Measurements from ENCODE around the gene WIPI1. TPM values are rescaled to one million over a fixed set of nuclear protein-coding genes. Genes with fewer than 3 reads are reported as not detected.
"Not testable (repeated sequence)": the region's sequence is repeated elsewhere in the genome, so short reads cannot be mapped to it uniquely, and the experiment has no call there.

Gene WIPI1
- total and polyA plus RNA-seq, 7 donors: 80.3 to 197 (median 136) TPM

- DNase-seq: peak; percentile 99
- Histone ChIP-seq H3K27me3 (ENCODE audit: insufficient read depth in 3 of 3, low read length in 2 of 3) (no peaks in the 10 kb centered on the region), H3K4me1 (peaks cover 41% of the 10 kb centered on the region), H3K9me3 (no peaks in the 10 kb centered on the region), H3K36me3 (ENCODE audit: insufficient read depth in 1 of 2, low read depth in 1 of 2) (no peaks in the 10 kb centered on the region), H3K4me3 (peak overlapping the region; percentile 41), H3K27ac (peak overlapping the region; percentile 89)
- intact Hi-C loops (cut with DNase I): loop anchor here (1.0 to 2.0 kb wide), 2 partner anchors 54 to 88 kb away; partner anchors contain the start of genes ARSG (in 1 of the 2) and SLC16A6 (in 1 of the 2)
- ATAC-seq: peak; percentile 90 to 94 (median 91)
- 4 to 9% (median 5%) methylated on average over 21 of the region's 21 CpGs for WGBS, 3 donors
- TF ChIP-seq CTCF (IDR thresholded peaks at IDR 0.05): no peak
These were observed 78.8 kb downstream of the WIPI1 start for GRCh38 chr17:68378268-68379176.

- Histone ChIP-seq H3K9me3 (no peaks in the 10 kb centered on the region), H3K36me3 (ENCODE audit: insufficient read depth in 1 of 2, low read depth in 1 of 2) (no peaks in the 10 kb centered on the region), H3K4me3 (peak overlapping the region; percentile 41), H3K27me3 (ENCODE audit: insufficient read depth in 3 of 3, low read length in 2 of 3) (no peaks in the 10 kb centered on the region), H3K27ac (peak overlapping the region; percentile 89), H3K4me1 (peaks cover 41% of the 10 kb centered on the region)
- ATAC-seq (peak in 1 of 4 donors; percentile 1), DNase-seq (no peak)
- intact Hi-C loops (cut with DNase I): loop anchor here (1.0 to 2.0 kb wide), 2 partner anchors 54 to 87 kb away; partner anchors contain the start of genes ARSG (in 1 of the 2) and SLC16A6 (in 1 of the 2)
- TF ChIP-seq CTCF (IDR thresholded peaks at IDR 0.05): no peak
- 31 to 38% (median 37%) methylated on average over 8 of the region's 8 CpGs for WGBS, 3 donors
These were observed 79.5 kb downstream of the WIPI1 start for GRCh38 chr17:68377771-68378267.

GRCh38 chr17:68376178-68376577 is 81.1 kb downstream of the WIPI1 start:
- H3K27me3 ChIP-seq (ENCODE audit: insufficient read depth in 3 of 3, low read length in 2 of 3); intact Hi-C loops (cut with DNase I); H3K27ac ChIP-seq; H3K36me3 ChIP-seq (ENCODE audit: insufficient read depth in 1 of 2, low read depth in 1 of 2); ATAC-seq; DNase-seq; H3K4me3 ChIP-seq; H3K9me3 ChIP-seq: not testable (repeated sequence)
- H3K4me1 ChIP-seq: peaks cover 36% of the 10 kb centered on the region
- 67 to 95% (median 95%) methylated on average over 2 of the region's 2 CpGs for WGBS, 3 donors

GRCh38 chr17:68375566-68375965 is 81.7 kb downstream of the WIPI1 start:
- no peak overlapping the region for H3K4me3 ChIP-seq
- intact Hi-C loops (cut with DNase I): loop anchor here in 1 of 2 donors (2.0 kb wide), 1 partner anchor 47 kb away; no protein-coding TSS in a partner anchor
- H3K9me3 ChIP-seq: no peaks in the 10 kb centered on the region
- ATAC-seq: no peak
- peaks cover 35% of the 10 kb centered on the region for H3K4me1 ChIP-seq
- DNase-seq: no peak
- no peaks in the 10 kb centered on the region for H3K36me3 ChIP-seq (ENCODE audit: insufficient read depth in 1 of 2, low read depth in 1 of 2)
- WGBS, 3 donors: 90 to 94% (median 92%) methylated on average over 8 of the region's 8 CpGs
- H3K27me3 ChIP-seq (ENCODE audit: insufficient read depth in 3 of 3, low read length in 2 of 3): no peaks in the 10 kb centered on the region
- TF ChIP-seq CTCF (IDR thresholded peaks at IDR 0.05): no peak
- no peak overlapping the region for H3K27ac ChIP-seq

Other genes starting within 250 kb of the WIPI1 start
- gene AMZ2, start 209.5 kb downstream of the WIPI1 start, total RNA-seq: 100 to 1,000 TPM in 2 of 4 donors, 10 to 100 TPM in 2; 71.6 to 121 (median 91.8) TPM
- gene AMZ2, start 209.5 kb downstream of the WIPI1 start, polyA plus RNA-seq: 100 to 1,000 TPM in 1 of 3 donors, 10 to 100 TPM in 2; 31.1 to 105 (median 53.6) TPM
- gene SLC16A6, start 166.4 kb downstream of the WIPI1 start, total RNA-seq: 10 to 100 TPM in 1 of 4 donors, 1 to 10 TPM in 2, under 1 TPM in 1; 0.82 to 47.7 (median 6.4) TPM
- 10 to 100 TPM in 1 of 3 donors, under 1 TPM in 2; 0.75 to 31.1 (median 0.86) TPM for gene SLC16A6, start 166.4 kb downstream of the WIPI1 start, polyA plus RNA-seq
- 1 to 10 TPM; 2.1 to 6.1 (median 3.1) TPM for gene ARSG, start 166.0 kb downstream of the WIPI1 start, total RNA-seq
- 1 to 10 TPM; 1.7 to 3.7 (median 1.9) TPM for gene ARSG, start 166.0 kb downstream of the WIPI1 start, polyA plus RNA-seq
- gene PRKAR1A, start 54.9 kb upstream of the WIPI1 start, total RNA-seq: 1,000 to 10,000 TPM in 1 of 4 donors, 100 to 1,000 TPM in 3; 304 to 2,295 (median 488) TPM
- 100 to 1,000 TPM; 145 to 386 (median 171) TPM for gene PRKAR1A, start 54.9 kb upstream of the WIPI1 start, polyA plus RNA-seq
- 1 to 10 TPM; 1.1 to 7.1 (median 2.4) TPM for gene FAM20A, start 143.9 kb upstream of the WIPI1 start, total RNA-seq
- gene FAM20A, start 143.9 kb upstream of the WIPI1 start, polyA plus RNA-seq: 1 to 10 TPM in 2 of 3 donors, under 1 TPM in 1; 0.83 to 2.1 (median 1.3) TPM

Data from psoas muscle (tissue), 8 donors.